Tibial nerve (tissue), 4 donors: Measurements from ENCODE around the gene POGZ. TPM values are rescaled to one million over a fixed set of nuclear protein-coding genes. Genes with fewer than 3 reads are reported as not detected.

Source experiments
- DNase-seq, 2 donors: peaks; one replicate each; pipeline ENCODE4 v3.0.0-alpha.2; 2019; ENCODE audit warnings: low spot score in 2 of 2
- H3K27ac ChIP-seq, 4 donors: fragments of 200-600 bp; sonication (generic) in 3 of 4; one replicate each; pipeline ENCODE4 v1.5.1; 2017 to 2019; ENCODE audit warnings: mild to moderate bottlenecking in 1 of 4
- H3K27me3 ChIP-seq, 2 donors: fragments of 200-600 bp; sonication (generic) in 1 of 2; one replicate each; pipeline versions ENCODE4 v1.5.1 to v1.6.0; 2017 to 2019
- H3K36me3 ChIP-seq, 3 donors: fragments of 200-600 bp; sonication (generic); one replicate each; pipeline ENCODE4 v1.5.1; 2018 to 2019
- H3K4me1 ChIP-seq, 4 donors: fragments of 200-600 bp; sonication (generic) in 3 of 4; one replicate each; pipeline ENCODE4 v1.5.1; 2017 to 2019
- H3K4me3 ChIP-seq, 4 donors: fragments of 200-600 bp; sonication (generic) in 3 of 4; one replicate each; pipeline ENCODE4 v1.5.1; 2017 to 2019; ENCODE audit warnings: mild to moderate bottlenecking in 1 of 4, moderate library complexity in 1 of 4
- H3K9me3 ChIP-seq, 4 donors: fragments of 200-600 bp; sonication (generic) in 3 of 4; one replicate each; pipeline ENCODE4 v1.5.1; 2017 to 2019
- CTCF ChIP-seq, 5 experiments: fragments of 200-600 bp in 3 of 5; fragments of 450-650 bp in 2 of 5; sonication (generic) in 3 of 5; IDR thresholded peaks; one replicate each; pipeline ENCODE4 v1.5.1; 2016 to 2019; ENCODE audit warnings: antibody characterized with exemption in 5 of 5, mild to moderate bottlenecking in 3 of 5, moderate library complexity in 2 of 5
- EP300 ChIP-seq, 2 donors: sonication (generic); formaldehyde crosslinking; IDR thresholded peaks; one replicate each; pipeline ENCODE4 v1.6.1; 2017; ENCODE audit warnings: antibody characterized with exemption in 2 of 2, mild to moderate bottlenecking in 1 of 2
- POLR2A ChIP-seq, 2 donors: fragments of 450-650 bp; IDR thresholded peaks; one replicate each; pipeline ENCODE4 v1.6.1; 2017; ENCODE audit warnings: antibody characterized with exemption in 2 of 2, mild to moderate bottlenecking in 2 of 2, moderate library complexity in 2 of 2
- WGBS, 2 donors: methylation state at CpG; one replicate each; pipeline ENCODE4 v1.1.5; 2018; 5-methylcytosine and 5-hydroxymethylcytosine counted together
- total RNA-seq, 4 donors: library from RNA; depleted of rRNA; stranded (reverse); fragments of >200 nt; gene quantifications; one replicate each; pipeline ENCODE4 v1.1.0, GENCODE V29; 2016

The POGZ gene
- total RNA-seq, 4 donors from 2014 or later, result 67.2 to 81.0 (median 72.7) TPM

- Histone ChIP-seq H3K4me3 (no peak overlapping the region), H3K9me3 (peaks cover 0 to 11% (median 0%) of the 10 kb centered on the region in 4 donors), H3K27ac (no peak overlapping the region), H3K4me1 (no peaks in the 10 kb centered on the region), H3K36me3 (no peaks in the 10 kb centered on the region), H3K27me3 (no peaks in the 10 kb centered on the region)
- DNase-seq, result no peak
- no peak for TF ChIP-seq EP300 (IDR thresholded peaks at IDR 0.05)
- TF ChIP-seq CTCF (IDR thresholded peaks at IDR 0.05), result no peak
- TF ChIP-seq POLR2A (IDR thresholded peaks at IDR 0.05), result no peak
- 94 to 96% methylated on average over 1 of the region's 1 CpG for WGBS, 2 donors
Measured at GRCh38 chr1:151486557-151486956, 27.3 kb upstream of the POGZ start.

- WGBS, 2 donors, result 44 to 65% methylated on average over 5 of the region's 5 CpGs
- no peak for DNase-seq
- Histone ChIP-seq H3K9me3 (peaks cover 0 to 11% (median 0%) of the 10 kb centered on the region in 4 donors), H3K36me3 (no peaks in the 10 kb centered on the region), H3K27me3 (no peaks in the 10 kb centered on the region), H3K27ac (no peak overlapping the region), H3K4me3 (no peak overlapping the region), H3K4me1 (no peaks in the 10 kb centered on the region)
- TF ChIP-seq EP300 (IDR thresholded peaks at IDR 0.05), result no peak
Measured at GRCh38 chr1:151485685-151486255, 26.5 kb upstream of the POGZ start.

- no peak for TF ChIP-seq POLR2A (IDR thresholded peaks at IDR 0.05)
- no peak for TF ChIP-seq CTCF (IDR thresholded peaks at IDR 0.05)
- TF ChIP-seq EP300 (IDR thresholded peaks at IDR 0.05), result no peak
- Histone ChIP-seq H3K4me1 (no peaks in the 10 kb centered on the region), H3K9me3 (peaks cover 0 to 11% (median 0%) of the 10 kb centered on the region in 4 donors), H3K36me3 (no peaks in the 10 kb centered on the region), H3K27ac (no peak overlapping the region), H3K27me3 (no peaks in the 10 kb centered on the region), H3K4me3 (no peak overlapping the region)
- no peak for DNase-seq
- 93 to 100% methylated on average over 1 of the region's 1 CpG for WGBS, 2 donors
Measured at GRCh38 chr1:151482017-151482416, 22.7 kb upstream of the POGZ start.

GRCh38 chr1:151479462-151479861 is 20.2 kb upstream of the POGZ start:
- H3K36me3 ChIP-seq, result no peaks in the 10 kb centered on the region
- no peak for DNase-seq
- peaks cover 0 to 11% (median 0%) of the 10 kb centered on the region in 4 donors for H3K9me3 ChIP-seq
- TF ChIP-seq POLR2A (IDR thresholded peaks at IDR 0.05), result no peak
- TF ChIP-seq CTCF (IDR thresholded peaks at IDR 0.05), result no peak
- TF ChIP-seq EP300 (IDR thresholded peaks at IDR 0.05), result no peak
- no peaks in the 10 kb centered on the region for H3K4me1 ChIP-seq
- no peaks in the 10 kb centered on the region for H3K27me3 ChIP-seq
- WGBS, 2 donors, result 56 to 63% methylated on average over 5 of the region's 5 CpGs
- no peak overlapping the region for H3K27ac ChIP-seq
- H3K4me3 ChIP-seq, result no peak overlapping the region

GRCh38 chr1:151478923-151479322 is 19.6 kb upstream of the POGZ start:
- Histone ChIP-seq H3K4me1 (peaks cover 0 to under 1% (median 0%) of the 10 kb centered on the region in 4 donors), H3K4me3 (no peak overlapping the region), H3K36me3 (no peaks in the 10 kb centered on the region), H3K27me3 (no peaks in the 10 kb centered on the region), H3K9me3 (peaks cover 0 to 11% (median 0%) of the 10 kb centered on the region in 4 donors), H3K27ac (no peak overlapping the region)
- 71 to 77% methylated on average over 2 of the region's 2 CpGs for WGBS, 2 donors
- DNase-seq, result no peak
- TF ChIP-seq CTCF (IDR thresholded peaks at IDR 0.05), result no peak
- TF ChIP-seq POLR2A (IDR thresholded peaks at IDR 0.05), result no peak
- no peak for TF ChIP-seq EP300 (IDR thresholded peaks at IDR 0.05)
